ENCODE data around the gene ADIPOR2.
"Not testable (repeated sequence)": the region's sequence is repeated elsewhere in the genome, so short reads cannot be mapped to it uniquely, and the experiment has no call there.

ADIPOR2 gene

GRCh38 chr12:1816730-1817348, 126.0 kb downstream of the ADIPOR2 start:
- DNase-seq: no peak

GRCh38 chr12:1817928-1818327, 127.1 kb downstream of the ADIPOR2 start:
- not testable (repeated sequence) for DNase-seq

- no peak for DNase-seq
Measured at GRCh38 chr12:1819050-1819449, 128.2 kb downstream of the ADIPOR2 start.

- DNase-seq: no peak
Measured at GRCh38 chr12:1819571-1819970, 128.7 kb downstream of the ADIPOR2 start.

- no peak for DNase-seq
Measured at GRCh38 chr12:1820191-1820895, 129.5 kb downstream of the ADIPOR2 start, which contains the start of gene LRTM2. TSS of gene LRTM2 (plus strand) at chr12:1820565. CDS start at chr12:1828149, 7,584 bp downstream.

- DNase-seq: no peak
Measured at GRCh38 chr12:1820896-1821291, 130.0 kb downstream of the ADIPOR2 start.

GRCh38 chr12:1821805-1822204, 130.9 kb downstream of the ADIPOR2 start:
- DNase-seq: no peak

- DNase-seq: no peak
Measured at GRCh38 chr12:1822699-1823098, 131.8 kb downstream of the ADIPOR2 start.

- DNase-seq: no peak
Measured at GRCh38 chr12:1823237-1823636, 132.4 kb downstream of the ADIPOR2 start.

GRCh38 chr12:1825382-1826102, 134.7 kb downstream of the ADIPOR2 start:
- DNase-seq: no peak

- no peak for DNase-seq
Measured at GRCh38 chr12:1826401-1826800, 135.5 kb downstream of the ADIPOR2 start.

- peak; percentile 5 to 11 for DNase-seq
Measured at GRCh38 chr12:1826867-1827705, 136.2 kb downstream of the ADIPOR2 start.

- DNase-seq: no peak
Measured at GRCh38 chr12:1827826-1828805, 137.2 kb downstream of the ADIPOR2 start.

GRCh38 chr12:1828856-1829255, 138.0 kb downstream of the ADIPOR2 start:
- DNase-seq: no peak

GRCh38 chr12:1829306-1829900, 138.5 kb downstream of the ADIPOR2 start:
- no peak for DNase-seq

GRCh38 chr12:1830401-1830845, 139.6 kb downstream of the ADIPOR2 start:
- DNase-seq: no peak

- no peak for DNase-seq
Measured at GRCh38 chr12:1830981-1831963, 140.4 kb downstream of the ADIPOR2 start.

GRCh38 chr12:1832801-1833595, 142.1 kb downstream of the ADIPOR2 start:
- no peak for DNase-seq

GRCh38 chr12:1833596-1834028, 142.7 kb downstream of the ADIPOR2 start:
- no peak for DNase-seq
